WTC11 (cell line): ENCODE data around the gene ADGRD2. TPM values are rescaled to one million over a fixed set of nuclear protein-coding genes. Genes with fewer than 3 reads are reported as not detected.

Experiments
- ATAC-seq: fragments of 200-7000 bp; cut with Tn5 transposase; 2 replicates; pipeline ENCODE4 v1.10.0; 2021; ENCODE audit warnings: mild to moderate bottlenecking, moderate library complexity
- CTCF ChIA-PET: fragments of 300-600 bp; sonication (Branson Sonifier 250); formaldehyde crosslinking; loops from one replicate; lab custom pipeline; 2021; ENCODE audit warnings: antibody characterized with exemption; lab: Charles Lee
- POLR2A ChIA-PET: fragments of 350-600 bp; sonication (Branson Sonifier 250); formaldehyde crosslinking; loops from one replicate; lab custom pipeline; 2021; ENCODE audit warnings: antibody characterized with exemption; lab: Charles Lee
- DNase-seq: peaks from one replicate; pipeline ENCODE4 v3.0.0; 2021; ENCODE audit warnings: low spot score
- H3K27ac Mint-ChIP-seq: 2 replicates; pipeline ENCODE4 v1.8.0; 2021; ENCODE audit warnings: mixed read lengths
- H3K27me3 Mint-ChIP-seq: 2 replicates; pipeline ENCODE4 v1.8.0; 2021; ENCODE audit warnings: low read depth, mild to moderate bottlenecking, moderate library complexity, mixed read lengths
- H3K36me3 Mint-ChIP-seq: 2 replicates; pipeline ENCODE4 v1.8.0; 2021; ENCODE audit warnings: mixed read lengths
- H3K4me1 Mint-ChIP-seq: 2 replicates; pipeline ENCODE4 v1.8.0; 2022; ENCODE audit warnings: mixed read lengths
- H3K4me3 Mint-ChIP-seq: 2 replicates; pipeline ENCODE4 v1.8.0; 2021; ENCODE audit warnings: mild to moderate bottlenecking, moderate library complexity, mixed read lengths
- H3K9me3 Mint-ChIP-seq: 2 replicates; pipeline ENCODE4 v1.8.0; 2021; ENCODE audit warnings: mixed read lengths
- ARID4B ChIP-seq: sonication (generic); formaldehyde crosslinking; IDR thresholded peaks from 2 replicates; pipeline ENCODE4 v1.8.0; 2023; ENCODE audit warnings: missing genetic modification reagents, mild to moderate bottlenecking, borderline replicate concordance
- FOXK1 ChIP-seq: sonication (generic); formaldehyde crosslinking; IDR thresholded peaks from 2 replicates; pipeline ENCODE4 v1.8.0; 2022; ENCODE audit warnings: mild to moderate bottlenecking, moderate library complexity, missing genetic modification reagents
- GABPB1 ChIP-seq: sonication (generic); formaldehyde crosslinking; IDR thresholded peaks from 2 replicates; pipeline ENCODE4 v1.8.1; 2023; ENCODE audit warnings: mild to moderate bottlenecking, missing genetic modification reagents
- GRHL2 ChIP-seq: fragments of 250-450 bp; sonication (Bioruptor Pico); IDR thresholded peaks from 2 replicates; pipeline ENCODE4 v1.8.0; 2022; ENCODE audit warnings: mild to moderate bottlenecking, moderate library complexity; ENCODE audit not compliant: insufficient replicate concordance, severe bottlenecking
- GTF2I ChIP-seq: fragments of 250-450 bp; sonication (Bioruptor Pico); conservative IDR thresholded peaks from 2 replicates; pipeline ENCODE4 v1.4.0; 2021; ENCODE audit warnings: mild to moderate bottlenecking
- HMGA2 ChIP-seq: fragments of 250-450 bp; sonication (Bioruptor Pico); IDR thresholded peaks from 2 replicates; pipeline ENCODE4 v1.4.0; 2021; ENCODE audit warnings: mild to moderate bottlenecking, moderate library complexity
- JUN ChIP-seq: sonication (generic); formaldehyde crosslinking; IDR thresholded peaks from 2 replicates; pipeline ENCODE4 v1.8.0; 2023; ENCODE audit warnings: mild to moderate bottlenecking, missing genetic modification reagents
- MLX ChIP-seq: sonication (generic); formaldehyde crosslinking; IDR thresholded peaks from 2 replicates; pipeline ENCODE4 v1.8.1; 2023; ENCODE audit warnings: mild to moderate bottlenecking, missing genetic modification reagents, moderate library complexity
- NFE2L1 ChIP-seq: sonication (generic); formaldehyde crosslinking; IDR thresholded peaks from 2 replicates; pipeline ENCODE4 v1.8.1; 2023; ENCODE audit warnings: missing genetic modification reagents
- NR3C1 ChIP-seq: sonication (generic); formaldehyde crosslinking; conservative IDR thresholded peaks from 2 replicates; pipeline ENCODE4 v1.8.1; 2023; ENCODE audit warnings: low read depth, mild to moderate bottlenecking, missing genetic modification reagents
- ZBTB21 ChIP-seq: sonication (generic); formaldehyde crosslinking; IDR thresholded peaks from 2 replicates; pipeline ENCODE4 v1.8.1; 2023; ENCODE audit warnings: mild to moderate bottlenecking, missing genetic modification reagents, borderline replicate concordance
- ZNF425 ChIP-seq: fragments of 250-450 bp; sonication (Bioruptor Pico); conservative IDR thresholded peaks from 2 replicates; pipeline ENCODE4 v1.9.0; 2021; ENCODE audit warnings: mild to moderate bottlenecking
- ZSCAN18 ChIP-seq: fragments of 250-450 bp; sonication (Bioruptor Pico); IDR thresholded peaks from 2 replicates; pipeline ENCODE4 v2.1.2; 2022; ENCODE audit warnings: mild to moderate bottlenecking, moderate library complexity
- total RNA-seq: library from RNA; stranded (reverse); gene quantifications from 3 replicates; pipeline ENCODE4 v1.2.3, GENCODE V29; 2021
- TF ChIP-seq, protein P1 (sequence below): sonication (generic); formaldehyde crosslinking; IDR thresholded peaks from 2 replicates; pipeline ENCODE4 v1.8.1; 2023; ENCODE audit warnings: mild to moderate bottlenecking, missing genetic modification reagents
- TF ChIP-seq, protein P2 (sequence below): sonication (generic); formaldehyde crosslinking; IDR thresholded peaks from 2 replicates; pipeline ENCODE4 v1.8.0; 2022; ENCODE audit warnings: mild to moderate bottlenecking, missing genetic modification reagents
- TF ChIP-seq, protein P3 (sequence below): sonication (generic); formaldehyde crosslinking; conservative IDR thresholded peaks from 2 replicates; pipeline ENCODE4 v1.8.1; 2023; ENCODE audit warnings: mild to moderate bottlenecking, low read depth, missing genetic modification reagents, moderate library complexity
- TF ChIP-seq, protein P4 (sequence below): sonication (generic); formaldehyde crosslinking; IDR thresholded peaks from 2 replicates; pipeline ENCODE4 v1.8.1; 2023; ENCODE audit warnings: mild to moderate bottlenecking, moderate library complexity, missing genetic modification reagents

The ADGRD2 gene
- total RNA-seq, 1 experiment from 2014 or later, result 0.61 TPM

GRCh38 chr9:124469011-124469832 lies 19.0 kb downstream of the ADGRD2 start:
- ChIA-PET POLR2A (no interaction called here), CTCF (interaction anchor here (1.1 kb wide), 1 partner anchor 9 kb away, joined by 4 read pairs; no protein-coding TSS in a partner anchor)
- Mint-ChIP-seq H3K36me3 (no peaks in the 10 kb centered on the region), H3K9me3 (no peaks in the 10 kb centered on the region), H3K4me3 (no peak overlapping the region), H3K4me1 (no peaks in the 10 kb centered on the region), H3K27me3 (no peaks in the 10 kb centered on the region; the same call in 1 of the 2 replicates), H3K27ac (no peak overlapping the region)
- TF ChIP-seq ZNF425 (CRISPR knock-in tag), result no peak
- no peak for TF ChIP-seq GRHL2 (CRISPR knock-in tag)
- TF ChIP-seq, protein P1, sequence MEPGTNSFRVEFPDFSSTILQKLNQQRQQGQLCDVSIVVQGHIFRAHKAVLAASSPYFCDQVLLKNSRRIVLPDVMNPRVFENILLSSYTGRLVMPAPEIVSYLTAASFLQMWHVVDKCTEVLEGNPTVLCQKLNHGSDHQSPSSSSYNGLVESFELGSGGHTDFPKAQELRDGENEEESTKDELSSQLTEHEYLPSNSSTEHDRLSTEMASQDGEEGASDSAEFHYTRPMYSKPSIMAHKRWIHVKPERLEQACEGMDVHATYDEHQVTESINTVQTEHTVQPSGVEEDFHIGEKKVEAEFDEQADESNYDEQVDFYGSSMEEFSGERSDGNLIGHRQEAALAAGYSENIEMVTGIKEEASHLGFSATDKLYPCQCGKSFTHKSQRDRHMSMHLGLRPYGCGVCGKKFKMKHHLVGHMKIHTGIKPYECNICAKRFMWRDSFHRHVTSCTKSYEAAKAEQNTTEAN (CRISPR knock-in tag), result no peak
- no peak for TF ChIP-seq FOXK1 (CRISPR knock-in tag)
- TF ChIP-seq, protein P2, sequence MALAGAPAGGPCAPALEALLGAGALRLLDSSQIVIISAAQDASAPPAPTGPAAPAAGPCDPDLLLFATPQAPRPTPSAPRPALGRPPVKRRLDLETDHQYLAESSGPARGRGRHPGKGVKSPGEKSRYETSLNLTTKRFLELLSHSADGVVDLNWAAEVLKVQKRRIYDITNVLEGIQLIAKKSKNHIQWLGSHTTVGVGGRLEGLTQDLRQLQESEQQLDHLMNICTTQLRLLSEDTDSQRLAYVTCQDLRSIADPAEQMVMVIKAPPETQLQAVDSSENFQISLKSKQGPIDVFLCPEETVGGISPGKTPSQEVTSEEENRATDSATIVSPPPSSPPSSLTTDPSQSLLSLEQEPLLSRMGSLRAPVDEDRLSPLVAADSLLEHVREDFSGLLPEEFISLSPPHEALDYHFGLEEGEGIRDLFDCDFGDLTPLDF (CRISPR knock-in tag), result no peak
- no peak for TF ChIP-seq NFE2L1 (CRISPR knock-in tag)
- TF ChIP-seq GABPB1 (CRISPR knock-in tag), result no peak
- no peak for TF ChIP-seq HMGA2 (CRISPR knock-in tag)
- TF ChIP-seq, protein P3, sequence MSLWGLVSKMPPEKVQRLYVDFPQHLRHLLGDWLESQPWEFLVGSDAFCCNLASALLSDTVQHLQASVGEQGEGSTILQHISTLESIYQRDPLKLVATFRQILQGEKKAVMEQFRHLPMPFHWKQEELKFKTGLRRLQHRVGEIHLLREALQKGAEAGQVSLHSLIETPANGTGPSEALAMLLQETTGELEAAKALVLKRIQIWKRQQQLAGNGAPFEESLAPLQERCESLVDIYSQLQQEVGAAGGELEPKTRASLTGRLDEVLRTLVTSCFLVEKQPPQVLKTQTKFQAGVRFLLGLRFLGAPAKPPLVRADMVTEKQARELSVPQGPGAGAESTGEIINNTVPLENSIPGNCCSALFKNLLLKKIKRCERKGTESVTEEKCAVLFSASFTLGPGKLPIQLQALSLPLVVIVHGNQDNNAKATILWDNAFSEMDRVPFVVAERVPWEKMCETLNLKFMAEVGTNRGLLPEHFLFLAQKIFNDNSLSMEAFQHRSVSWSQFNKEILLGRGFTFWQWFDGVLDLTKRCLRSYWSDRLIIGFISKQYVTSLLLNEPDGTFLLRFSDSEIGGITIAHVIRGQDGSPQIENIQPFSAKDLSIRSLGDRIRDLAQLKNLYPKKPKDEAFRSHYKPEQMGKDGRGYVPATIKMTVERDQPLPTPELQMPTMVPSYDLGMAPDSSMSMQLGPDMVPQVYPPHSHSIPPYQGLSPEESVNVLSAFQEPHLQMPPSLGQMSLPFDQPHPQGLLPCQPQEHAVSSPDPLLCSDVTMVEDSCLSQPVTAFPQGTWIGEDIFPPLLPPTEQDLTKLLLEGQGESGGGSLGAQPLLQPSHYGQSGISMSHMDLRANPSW, result no peak
- TF ChIP-seq ZBTB21 (CRISPR knock-in tag), result no peak
- no peak for TF ChIP-seq JUN
- no peak for TF ChIP-seq GTF2I
- TF ChIP-seq, protein P4, sequence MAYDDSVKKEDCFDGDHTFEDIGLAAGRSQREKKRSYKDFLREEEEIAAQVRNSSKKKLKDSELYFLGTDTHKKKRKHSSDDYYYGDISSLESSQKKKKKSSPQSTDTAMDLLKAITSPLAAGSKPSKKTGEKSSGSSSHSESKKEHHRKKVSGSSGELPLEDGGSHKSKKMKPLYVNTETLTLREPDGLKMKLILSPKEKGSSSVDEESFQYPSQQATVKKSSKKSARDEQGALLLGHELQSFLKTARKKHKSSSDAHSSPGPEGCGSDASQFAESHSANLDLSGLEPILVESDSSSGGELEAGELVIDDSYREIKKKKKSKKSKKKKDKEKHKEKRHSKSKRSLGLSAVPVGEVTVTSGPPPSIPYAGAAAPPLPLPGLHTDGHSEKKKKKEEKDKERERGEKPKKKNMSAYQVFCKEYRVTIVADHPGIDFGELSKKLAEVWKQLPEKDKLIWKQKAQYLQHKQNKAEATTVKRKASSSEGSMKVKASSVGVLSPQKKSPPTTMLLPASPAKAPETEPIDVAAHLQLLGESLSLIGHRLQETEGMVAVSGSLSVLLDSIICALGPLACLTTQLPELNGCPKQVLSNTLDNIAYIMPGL (CRISPR knock-in tag), result no peak
- TF ChIP-seq ARID4B (CRISPR knock-in tag), result no peak
- no peak for TF ChIP-seq MLX (CRISPR knock-in tag)
- TF ChIP-seq NR3C1, result no peak
- no peak for TF ChIP-seq ZSCAN18 (CRISPR knock-in tag)
- ATAC-seq, result no peak
- no peak for DNase-seq
